K562 treated with DMSO at 1 percent for 24 hours (cell line): ENCODE data around the gene HOXD11. TPM values are rescaled to one million over a fixed set of nuclear protein-coding genes. Genes with fewer than 3 reads are reported as not detected.

Experiments used
- total RNA-seq: library from RNA; unstranded; fragments of 300-600 nt; gene quantifications from 2 replicates; pipeline ENCODE4 v1.2.3, GENCODE V29; 2022; ENCODE audit warnings: low read depth; ENCODE audit not compliant: insufficient read depth

HOXD11 gene
- not detected in 2 replicates for total RNA-seq

GRCh38 chr2:176106581-176107539, at the start of gene HOXD11:
Gene HOXD11, plus strand, starts transcription at chr2:176107280. Its CDS starts 76 bp downstream, at chr2:176107356.

DNA sequence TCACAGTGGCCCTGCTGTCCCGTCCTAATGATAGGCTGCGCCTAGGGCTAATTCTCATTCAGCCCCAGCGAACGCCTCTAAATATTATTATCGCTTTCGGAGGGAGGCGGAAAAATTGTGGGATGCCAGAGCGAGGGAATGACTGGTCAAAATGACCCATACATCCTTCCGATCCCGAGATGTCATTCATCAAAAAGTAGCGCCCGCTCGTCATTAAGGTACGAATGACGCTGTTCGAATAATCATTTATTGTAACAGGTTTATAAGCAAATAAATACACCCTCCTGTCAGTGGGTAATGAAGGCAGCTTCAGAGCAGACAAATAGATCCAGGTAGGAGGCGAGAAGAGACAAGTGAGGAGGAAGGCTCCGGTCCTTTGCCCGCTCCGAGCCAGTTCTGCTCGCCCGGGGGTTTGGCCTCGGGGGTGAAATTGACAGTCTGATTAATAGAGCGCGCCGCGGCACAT, 23.3 kb upstream of the HOXD11 start, which contains the start of gene EVX2:
Gene EVX2, minus strand, starts transcription at position 167 of the 466 bp plus-strand sequence. CDS start 186 bp downstream, outside the sequence.

DNA sequence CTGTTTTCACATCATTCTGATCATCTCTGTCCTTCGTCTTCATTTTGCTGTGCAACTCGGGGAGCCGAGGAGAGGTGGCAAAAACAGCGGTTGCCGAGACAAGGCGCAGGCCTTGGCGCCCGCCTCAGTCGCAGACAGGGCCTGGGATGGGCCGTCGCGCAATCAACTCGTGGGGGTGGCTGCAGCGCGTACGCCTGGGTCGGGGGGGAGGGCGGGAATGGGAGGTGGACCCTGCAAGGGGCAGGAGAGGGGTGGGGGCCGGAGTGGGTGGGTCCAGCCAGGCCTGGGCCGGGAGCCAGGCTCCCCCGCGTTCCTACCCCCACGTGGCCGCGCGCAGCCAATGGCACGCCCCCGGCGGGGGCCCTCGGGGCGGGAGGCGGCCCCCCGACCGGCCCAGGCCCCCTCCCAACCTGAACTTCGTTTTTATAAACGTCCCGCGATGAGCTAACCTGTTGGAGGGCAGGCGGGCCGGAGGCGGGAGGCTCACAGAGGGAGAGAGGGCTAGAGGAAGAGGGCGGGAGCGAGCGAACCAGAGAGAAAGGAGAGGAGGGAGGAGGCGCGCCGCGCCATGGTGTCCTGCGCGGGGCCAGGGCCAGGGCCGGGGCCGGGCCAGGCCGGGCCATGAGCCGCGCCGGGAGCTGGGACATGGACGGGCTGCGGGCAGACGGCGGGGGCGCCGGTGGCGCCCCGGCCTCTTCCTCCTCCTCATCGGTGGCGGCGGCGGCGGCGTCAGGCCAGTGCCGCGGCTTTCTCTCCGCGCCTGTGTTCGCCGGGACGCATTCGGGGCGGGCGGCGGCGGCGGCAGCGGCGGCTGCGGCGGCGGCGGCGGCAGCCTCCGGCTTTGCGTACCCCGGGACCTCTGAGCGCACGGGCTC, 14.6 kb upstream of the HOXD11 start, which contains the start of gene HOXD13:
Gene HOXD13, plus strand, starts transcription at position 452 of the 875 bp plus-strand sequence. Its CDS starts 170 bp downstream, at position 622.

DNA sequence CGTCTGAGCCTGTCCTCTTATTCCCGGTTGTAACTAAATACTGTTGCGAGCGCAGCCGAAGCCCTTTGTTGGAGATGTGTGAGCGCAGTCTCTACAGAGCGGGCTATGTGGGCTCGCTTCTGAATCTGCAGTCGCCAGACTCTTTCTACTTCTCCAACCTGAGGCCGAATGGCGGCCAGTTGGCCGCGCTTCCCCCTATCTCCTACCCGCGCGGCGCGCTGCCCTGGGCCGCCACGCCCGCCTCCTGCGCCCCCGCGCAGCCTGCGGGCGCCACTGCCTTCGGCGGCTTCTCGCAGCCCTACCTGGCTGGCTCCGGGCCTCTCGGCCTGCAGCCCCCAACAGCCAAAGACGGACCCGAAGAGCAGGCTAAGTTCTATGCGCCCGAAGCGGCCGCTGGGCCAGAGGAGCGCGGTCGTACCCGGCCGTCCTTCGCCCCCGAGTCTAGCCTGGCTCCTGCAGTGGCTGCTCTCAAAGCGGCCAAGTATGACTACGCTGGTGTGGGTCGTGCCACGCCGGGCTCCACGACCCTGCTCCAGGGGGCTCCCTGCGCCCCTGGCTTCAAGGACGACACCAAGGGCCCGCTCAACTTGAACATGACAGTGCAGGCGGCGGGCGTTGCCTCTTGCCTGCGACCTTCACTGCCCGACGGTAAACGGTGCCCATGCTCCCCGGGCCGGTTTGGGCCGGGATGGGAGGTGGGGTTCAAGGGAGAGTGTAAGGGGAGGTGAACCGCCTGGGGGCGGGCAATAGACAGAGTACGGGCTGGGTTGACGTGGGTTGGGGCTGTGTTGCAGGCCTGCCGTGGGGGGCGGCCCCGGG, 7.1 kb upstream of the HOXD11 start, which contains the start of gene HOXD12:
Gene HOXD12, plus strand, starts transcription at position 68 of the 819 bp plus-strand sequence. Its CDS starts 7 bp downstream, at position 75.

DNA sequence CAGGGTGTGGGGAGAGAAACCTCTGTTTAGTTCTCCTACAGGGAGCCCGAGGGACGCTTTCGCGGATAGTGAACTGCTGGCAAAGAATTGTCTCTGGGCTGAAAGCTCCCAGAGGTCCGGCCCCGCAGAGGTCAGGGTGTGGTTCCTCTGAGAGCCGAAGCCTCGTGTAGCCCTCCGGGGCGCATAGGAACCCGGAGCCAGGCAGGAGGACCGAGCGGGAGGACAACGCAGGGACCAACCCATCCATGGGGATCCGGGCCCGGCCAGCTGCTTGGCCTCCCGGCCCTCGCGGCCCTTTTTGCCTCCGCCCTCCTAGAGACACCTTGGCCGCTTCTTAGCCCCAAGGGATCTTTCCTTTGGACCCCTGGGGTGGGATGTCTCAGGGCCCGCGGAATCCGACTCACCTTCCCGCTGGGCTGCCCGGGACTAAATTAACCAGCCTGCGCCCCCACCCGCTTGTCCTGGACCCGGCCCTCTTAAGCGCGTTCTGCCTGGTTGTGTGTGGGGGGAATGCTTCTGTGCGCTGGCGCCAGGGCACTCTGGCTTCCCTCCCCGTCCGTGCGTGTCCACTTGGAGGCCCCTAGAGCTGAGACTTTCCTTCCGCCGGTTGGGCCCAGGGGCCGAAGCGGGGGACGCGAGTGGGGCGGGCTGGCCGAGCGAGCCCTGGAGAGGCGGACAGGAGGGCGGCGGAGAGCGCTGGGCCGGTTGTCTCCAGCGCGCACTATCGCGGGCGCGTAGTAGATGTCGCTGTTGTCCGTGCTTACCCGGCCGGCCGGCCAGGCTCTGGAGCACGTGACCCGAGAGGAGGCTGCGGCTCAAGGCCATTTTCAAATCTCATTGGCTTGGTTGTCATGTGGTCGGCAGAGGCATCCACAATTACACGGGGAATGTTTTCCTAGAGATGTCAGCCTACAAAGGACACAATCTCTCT, 9.1 kb downstream of the HOXD11 start, which contains the start of gene HOXD10:
Gene HOXD10, plus strand, starts transcription at position 896 of the 931 bp plus-strand sequence. CDS start 56 bp downstream, outside the sequence.

DNA sequence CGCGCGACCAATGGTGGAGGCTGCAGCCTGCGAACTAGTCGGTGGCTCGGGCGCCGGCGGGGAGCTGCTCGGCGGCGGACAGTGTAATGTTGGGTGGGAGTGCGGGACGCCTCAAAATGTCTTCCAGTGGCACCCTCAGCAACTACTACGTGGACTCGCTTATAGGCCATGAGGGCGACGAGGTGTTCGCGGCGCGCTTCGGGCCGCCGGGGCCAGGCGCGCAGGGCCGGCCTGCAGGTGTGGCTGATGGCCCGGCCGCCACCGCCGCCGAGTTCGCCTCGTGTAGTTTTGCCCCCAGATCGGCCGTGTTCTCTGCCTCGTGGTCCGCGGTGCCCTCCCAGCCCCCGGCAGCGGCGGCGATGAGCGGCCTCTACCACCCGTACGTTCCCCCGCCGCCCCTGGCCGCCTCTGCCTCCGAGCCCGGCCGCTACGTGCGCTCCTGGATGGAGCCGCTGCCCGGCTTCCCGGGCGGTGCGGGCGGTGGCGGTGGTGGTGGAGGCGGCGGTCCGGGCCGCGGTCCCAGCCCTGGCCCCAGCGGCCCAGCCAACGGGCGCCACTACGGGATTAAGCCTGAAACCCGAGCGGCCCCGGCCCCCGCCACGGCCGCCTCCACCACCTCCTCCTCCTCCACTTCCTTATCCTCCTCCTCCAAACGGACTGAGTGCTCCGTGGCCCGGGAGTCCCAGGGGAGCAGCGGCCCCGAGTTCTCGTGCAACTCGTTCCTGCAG, 15.8 kb downstream of the HOXD11 start, which contains the start of gene HOXD9:
Gene HOXD9, plus strand, starts transcription at position 37 of the 728 bp plus-strand sequence. Its CDS starts 50 bp downstream, at position 87.

GRCh38 chr2:176128982-176129796, 22.1 kb downstream of the HOXD11 start, which contains the start of gene HOXD8:
Gene HOXD8, plus strand, starts transcription at chr2:176129705. Its CDS starts 662 bp downstream, at chr2:176130367.

GRCh38 chr2:176151442-176152287, 44.6 kb downstream of the HOXD11 start, which contains the start of gene HOXD4:
Gene HOXD4, plus strand, starts transcription at chr2:176151550. Its CDS starts 84 bp downstream, at chr2:176151634.

GRCh38 chr2:176156807-176157498, 49.9 kb downstream of the HOXD11 start, which contains the start of gene HOXD3:
Gene HOXD3, plus strand, starts transcription at chr2:176157307. Its CDS starts 11,808 bp downstream, at chr2:176169115.

Other genes with a start within 250 kb of the HOXD11 start
- gene LNPK, start 105.0 kb upstream of the HOXD11 start, total RNA-seq = 9.4 and 55.0 TPM in 2 replicates
- gene EVX2, start 23.3 kb upstream of the HOXD11 start, total RNA-seq = not detected in 2 replicates
- gene HOXD13, start 14.6 kb upstream of the HOXD11 start, total RNA-seq = not detected in 2 replicates
- gene HOXD12, start 7.5 kb upstream of the HOXD11 start, total RNA-seq = not detected in 2 replicates
- not detected in 2 replicates for gene HOXD10, start 9.5 kb downstream of the HOXD11 start, total RNA-seq
- gene HOXD9, start 15.4 kb downstream of the HOXD11 start, total RNA-seq = not detected in 2 replicates
- gene HOXD8, start 22.4 kb downstream of the HOXD11 start, total RNA-seq = 0.34 and 0.78 TPM in 2 replicates
- not detected in 2 replicates for gene HOXD4, start 44.3 kb downstream of the HOXD11 start, total RNA-seq
- not detected in 2 replicates for gene HOXD3, start 50.0 kb downstream of the HOXD11 start, total RNA-seq
- not detected in 2 replicates for gene HOXD1, start 81.4 kb downstream of the HOXD11 start, total RNA-seq
- gene MTX2, start 162.2 kb downstream of the HOXD11 start, total RNA-seq = 49.3 and 49.6 TPM in 2 replicates